ENCODE measurements around the gene GID8. TPM values are rescaled to one million over a fixed set of nuclear protein-coding genes. Genes with fewer than 3 reads are reported as not detected.

The GID8 gene
- total RNA-seq = 10 to 100 TPM; 30.7 to 37.7 TPM
- long read RNA-seq, full-length matches to known transcripts = 35 of 58 reads
- long read RNA-seq, partial matches to known transcripts = 18 of 58 reads
- long read RNA-seq, other reads (novel, unspliced or antisense) = 5 of 58 reads

- ATAC-seq = peak; percentile 45
- intact Hi-C loops (cut with DNase I, micrococcal nuclease) = no loop called here
- DNase-seq = peak; percentile 35 to 68
Observed at GRCh38 chr20:62938105-62938888, at the start of gene GID8. GID8 (plus strand) TSS chr20:62938147; CDS start chr20:62941503, 3,356 bp downstream.

- ATAC-seq = no peak
- intact Hi-C loops (cut with DNase I, micrococcal nuclease) = no loop called here
- no peak for DNase-seq
Observed at GRCh38 chr20:62888406-62888805, 49.5 kb upstream of the GID8 start.

- intact Hi-C loops (cut with DNase I, micrococcal nuclease) = no loop called here
- ATAC-seq = no peak
- no peak for DNase-seq
Observed at GRCh38 chr20:62888910-62889309, 49.0 kb upstream of the GID8 start.

GRCh38 chr20:62889411-62889810 lies 48.5 kb upstream of the GID8 start:
- intact Hi-C loops (cut with DNase I, micrococcal nuclease) = no loop called here
- DNase-seq (no peak), ATAC-seq (no peak)

- intact Hi-C loops (cut with DNase I, micrococcal nuclease) = loop anchor here in 1 of 2 donors (10.0 kb wide), 1 partner anchor 115 kb away; the partner anchor contains the start of gene BHLHE23
- no peak for ATAC-seq
- no peak for DNase-seq
Observed at GRCh38 chr20:62889871-62890270, 48.1 kb upstream of the GID8 start.

- DNase-seq (no peak), ATAC-seq (no peak)
- intact Hi-C loops (cut with DNase I, micrococcal nuclease) = loop anchor here in 1 of 2 donors (10.0 kb wide), 1 partner anchor 114 kb away; the partner anchor contains the start of gene BHLHE23
Observed at GRCh38 chr20:62890444-62890843, 47.5 kb upstream of the GID8 start.

GRCh38 chr20:62891111-62891510 lies 46.8 kb upstream of the GID8 start:
- intact Hi-C loops (cut with DNase I, micrococcal nuclease) = loop anchor here in 1 of 2 donors (10.0 kb wide), 1 partner anchor 114 kb away; the partner anchor contains the start of gene BHLHE23
- ATAC-seq (no peak), DNase-seq (no peak)

- intact Hi-C loops (cut with DNase I, micrococcal nuclease) = loop anchor here in 1 of 2 donors (10.0 kb wide), 1 partner anchor 112 kb away; the partner anchor contains the start of gene BHLHE23
- DNase-seq = no peak
- ATAC-seq = no peak
Observed at GRCh38 chr20:62892348-62893304, 45.3 kb upstream of the GID8 start.

GRCh38 chr20:62893700-62894099 lies 44.2 kb upstream of the GID8 start:
- intact Hi-C loops (cut with DNase I, micrococcal nuclease) = loop anchor here in 1 of 2 donors (10.0 kb wide), 1 partner anchor 111 kb away; the partner anchor contains the start of gene BHLHE23
- ATAC-seq = no peak
- DNase-seq = no peak

GRCh38 chr20:62894261-62894660 lies 43.7 kb upstream of the GID8 start:
- intact Hi-C loops (cut with DNase I, micrococcal nuclease) = loop anchor here in 1 of 2 donors (10.0 kb wide), 1 partner anchor 111 kb away; the partner anchor contains the start of gene BHLHE23
- ATAC-seq (no peak), DNase-seq (no peak)

GRCh38 chr20:62895539-62895938 lies 42.4 kb upstream of the GID8 start:
- intact Hi-C loops (cut with DNase I, micrococcal nuclease) = loop anchor here in 1 of 2 donors (10.0 kb wide), 1 partner anchor 109 kb away; the partner anchor contains the start of gene BHLHE23
- ATAC-seq (no peak), DNase-seq (no peak)

GRCh38 chr20:62896526-62896925 lies 41.4 kb upstream of the GID8 start:
- ATAC-seq (no peak), DNase-seq (no peak)
- intact Hi-C loops (cut with DNase I, micrococcal nuclease) = loop anchor here in 1 of 2 donors (10.0 kb wide), 1 partner anchor 108 kb away; the partner anchor contains the start of gene BHLHE23

- DNase-seq (no peak), ATAC-seq (no peak)
- intact Hi-C loops (cut with DNase I, micrococcal nuclease) = loop anchor here in 1 of 2 donors (10.0 kb wide), 1 partner anchor 107 kb away; the partner anchor contains the start of gene BHLHE23
Observed at GRCh38 chr20:62897666-62898065, 40.3 kb upstream of the GID8 start.

- ATAC-seq (peak; percentile 27), DNase-seq (peak in 1 of 2 donors; percentile 54)
- intact Hi-C loops (cut with DNase I, micrococcal nuclease) = loop anchor here in 1 of 2 donors (10.0 kb wide), 1 partner anchor 106 kb away; the partner anchor contains the start of gene BHLHE23
Observed at GRCh38 chr20:62898093-62898964, 39.6 kb upstream of the GID8 start.

GRCh38 chr20:62898970-62899632 lies 38.8 kb upstream of the GID8 start:
- intact Hi-C loops (cut with DNase I, micrococcal nuclease) = loop anchor here in 1 of 2 donors (10.0 kb wide), 1 partner anchor 106 kb away; the partner anchor contains the start of gene BHLHE23

GRCh38 chr20:62899633-62900051 lies 38.3 kb upstream of the GID8 start:
- ATAC-seq (peak; percentile 50), DNase-seq (peak in 1 of 2 donors; percentile 50)
- intact Hi-C loops (cut with DNase I, micrococcal nuclease) = loop anchor here (2.0 to 10.0 kb wide), 2 partner anchors 27 to 105 kb away; partner anchors contain the start of gene BHLHE23 (in 1 of the 2)

More at GRCh38 chr20:62898970-62899632, 38.8 kb upstream of the GID8 start:
- ATAC-seq = peak; percentile 3
- no peak for DNase-seq
